Left colon (tissue), 2 donors: ENCODE measurements around the gene ADGRB2. TPM values are rescaled to one million over a fixed set of nuclear protein-coding genes. Genes with fewer than 3 reads are reported as not detected.
A peak's percentile ranks its signal among the peaks of the same experiment; 100 is the strongest.

ENCODE experiments used
- ATAC-seq: fragments of 200-7000 bp; cut with Tn5 transposase; one replicate; pipeline ENCODE4 v1.9.1; 2020; ENCODE audit warnings: mild to moderate bottlenecking, moderate library complexity
- DNase-seq, 2 donors: peaks; one replicate each; pipeline ENCODE4 v3.0.0-alpha.2; 2020
- intact Hi-C, 2 donors: fragments of 100-400 bp; cut with DNase I in 1 of 2; cut with micrococcal nuclease in 1 of 2; formaldehyde crosslinking; loops; one replicate each; pipeline versions ENCODE4 v1.11.2 to v1.14.0; 2022; cut with DNase I, micrococcal nuclease
- total RNA-seq, 2 donors: library from RNA; stranded (reverse); fragmentation: NEBNext Ultra II Directional; extraction: Animal tissue kit (Norgen Biotek cat#: 25700); gene quantifications; one replicate each; pipeline ENCODE4 v1.2.1, GENCODE V29; 2021
- donor health status: DM: no; HTN: no; CAD: no.
- donor health status: DM: yes; HTN: yes; CAD: no.

ADGRB2 gene
- total RNA-seq, 2 donors from 2014 or later = 0.79 to 0.89 TPM

GRCh38 chr1:31796707-31797106 lies 32.6 kb upstream of the ADGRB2 start:
- no peak for DNase-seq
- intact Hi-C loops = no loop called here
- no peak for ATAC-seq

- intact Hi-C loops = no loop called here
- ATAC-seq (no peak), DNase-seq (no peak)
Measured at GRCh38 chr1:31795801-31796621, 31.9 kb upstream of the ADGRB2 start.

- no peak for ATAC-seq
- intact Hi-C loops = no loop called here
Measured at GRCh38 chr1:31795096-31795675, 31.0 kb upstream of the ADGRB2 start.

GRCh38 chr1:31793586-31794285 lies 29.6 kb upstream of the ADGRB2 start:
- intact Hi-C loops = no loop called here
- ATAC-seq = no peak
- no peak for DNase-seq

More at GRCh38 chr1:31795096-31795675, 31.0 kb upstream of the ADGRB2 start:
- DNase-seq = no peak

- no peak for ATAC-seq
- peak in 1 of 2 donors; percentile 16 for DNase-seq
- intact Hi-C loops = no loop called here
Measured at GRCh38 chr1:31793086-31793485, 28.9 kb upstream of the ADGRB2 start.

GRCh38 chr1:31792541-31792940 lies 28.4 kb upstream of the ADGRB2 start:
- DNase-seq = peak in 1 of 2 donors; percentile 16
- ATAC-seq = no peak
- intact Hi-C loops = no loop called here

GRCh38 chr1:31792116-31792515 lies 28.0 kb upstream of the ADGRB2 start:
- intact Hi-C loops = no loop called here
- ATAC-seq (no peak), DNase-seq (peak in 1 of 2 donors; percentile 16)

GRCh38 chr1:31791131-31791858 lies 27.2 kb upstream of the ADGRB2 start:
- DNase-seq (peak in 1 of 2 donors; percentile 9), ATAC-seq (no peak)
- intact Hi-C loops = no loop called here

- ATAC-seq (no peak), DNase-seq (peak in 1 of 2 donors; percentile 20)
- intact Hi-C loops = no loop called here
Measured at GRCh38 chr1:31790641-31791091, 26.5 kb upstream of the ADGRB2 start.

GRCh38 chr1:31790140-31790539 lies 26.0 kb upstream of the ADGRB2 start:
- DNase-seq (peak in 1 of 2 donors; percentile 18), ATAC-seq (no peak)
- intact Hi-C loops = no loop called here

GRCh38 chr1:31789259-31790065 lies 25.3 kb upstream of the ADGRB2 start:
- intact Hi-C loops = loop anchor here (5.0 to 10.0 kb wide), 2 partner anchors 127 to 135 kb away; no protein-coding TSS in a partner anchor
- DNase-seq (peak; percentile 93 to 99), ATAC-seq (peak; percentile 86)

GRCh38 chr1:31788825-31789256 lies 24.7 kb upstream of the ADGRB2 start:
- intact Hi-C loops = loop anchor here (5.0 to 10.0 kb wide), 2 partner anchors 127 to 134 kb away; no protein-coding TSS in a partner anchor
- ATAC-seq (peak; percentile 53), DNase-seq (no peak)

GRCh38 chr1:31788138-31788824 lies 24.1 kb upstream of the ADGRB2 start:
- intact Hi-C loops = loop anchor here (5.0 to 10.0 kb wide), 2 partner anchors 126 to 133 kb away; no protein-coding TSS in a partner anchor
- ATAC-seq = peak; percentile 91
- peak; percentile 92 to 98 for DNase-seq

- DNase-seq (peak in 1 of 2 donors; percentile 9), ATAC-seq (no peak)
- intact Hi-C loops = loop anchor here (5.0 to 10.0 kb wide), 2 partner anchors 125 to 133 kb away; no protein-coding TSS in a partner anchor
Measured at GRCh38 chr1:31787786-31788137, 23.6 kb upstream of the ADGRB2 start.

GRCh38 chr1:31787261-31787660 lies 23.1 kb upstream of the ADGRB2 start:
- ATAC-seq (no peak), DNase-seq (peak in 1 of 2 donors; percentile 17)
- intact Hi-C loops = loop anchor here (5.0 to 10.0 kb wide), 2 partner anchors 125 to 132 kb away; no protein-coding TSS in a partner anchor

- no peak for ATAC-seq
- intact Hi-C loops = loop anchor here (5.0 to 10.0 kb wide), 2 partner anchors 124 to 132 kb away; no protein-coding TSS in a partner anchor
Measured at GRCh38 chr1:31786366-31787060, 22.4 kb upstream of the ADGRB2 start.

More at GRCh38 chr1:31786366-31787060, 22.4 kb upstream of the ADGRB2 start:
- DNase-seq = peak in 1 of 2 donors; percentile 18
